Natural killer cell (primary cell): ENCODE data around the gene NOTCH3. TPM values are rescaled to one million over a fixed set of nuclear protein-coding genes. Genes with fewer than 3 reads are reported as not detected.

Experiments
- ATAC-seq, 3 donors: fragments of 150-1000 bp in 2 of 3; fragments of 200-7000 bp in 1 of 3; cut with Tn5 transposase; 1 replicate in 1 of 3; 2 replicates in 2 of 3; pipeline ENCODE4 v1.10.0; 2021; ENCODE audit warnings: mild to moderate bottlenecking in 2 of 3, moderate library complexity in 2 of 3
- DNase-seq, 2 donors: peaks; one replicate each; pipeline versions ENCODE4 v3.0.0 to v3.0.0-alpha.2; 2013 to 2021; ENCODE audit warnings: mixed read lengths in 1 of 2
- H3K27ac ChIP-seq: one replicate; pipeline ENCODE4 v1.5.1; 2013; ENCODE audit warnings: mild to moderate bottlenecking, low read length
- H3K27me3 ChIP-seq: one replicate; pipeline ENCODE4 v1.6.1; 2013; ENCODE audit warnings: low read length; ENCODE audit not compliant: control insufficient read depth, insufficient read depth
- H3K36me3 ChIP-seq: one replicate; pipeline ENCODE4 v1.6.1; 2013; ENCODE audit warnings: low read length; ENCODE audit not compliant: control insufficient read depth, insufficient read depth
- H3K4me1 ChIP-seq: one replicate; pipeline ENCODE4 v1.6.1; 2013; ENCODE audit warnings: low read length; ENCODE audit not compliant: control insufficient read depth, insufficient read depth
- H3K4me3 ChIP-seq: one replicate; pipeline ENCODE4 v1.5.1; 2013; ENCODE audit warnings: low read length
- H3K9me3 ChIP-seq: one replicate; pipeline ENCODE4 v1.6.1; 2013; ENCODE audit warnings: low read length; ENCODE audit not compliant: control insufficient read depth, insufficient read depth
- H3K27ac Mint-ChIP-seq, 2 donors: one replicate each; pipeline ENCODE4 v1.8.0; 2022; ENCODE audit warnings: mild to moderate bottlenecking in 2 of 2, mixed read lengths in 2 of 2, moderate library complexity in 1 of 2
- H3K27me3 Mint-ChIP-seq, 2 donors: one replicate each; pipeline ENCODE4 v1.8.0; 2022; ENCODE audit warnings: low read depth in 2 of 2, mixed read lengths in 2 of 2
- H3K36me3 Mint-ChIP-seq: one replicate; pipeline ENCODE4 v1.8.0; 2022; ENCODE audit warnings: mixed read lengths
- H3K4me1 Mint-ChIP-seq, 2 donors: one replicate each; pipeline ENCODE4 v1.8.0; 2022; ENCODE audit warnings: mixed read lengths in 2 of 2
- H3K4me3 Mint-ChIP-seq: one replicate; pipeline ENCODE4 v1.8.0; 2022; ENCODE audit warnings: mild to moderate bottlenecking, moderate library complexity, mixed read lengths
- H3K9me3 Mint-ChIP-seq, 2 donors: one replicate each; pipeline ENCODE4 v1.8.0; 2022; ENCODE audit warnings: mixed read lengths in 2 of 2
- CTCF ChIP-seq: fragments of 200-600 bp; IDR thresholded peaks from one replicate; pipeline ENCODE4 v1.8.0; 2022; ENCODE audit warnings: antibody characterized with exemption
- WGBS: methylation state at CpG from one replicate; pipeline ENCODE4 v1.1.7; 2013; ENCODE audit warnings: missing lambda C conversion rate; ENCODE audit not compliant: insufficient coverage; 5-methylcytosine and 5-hydroxymethylcytosine counted together
- intact Hi-C: fragments of 100-400 bp; cut with micrococcal nuclease; formaldehyde crosslinking; loops from one replicate; pipeline ENCODE4 v1.14.2; 2022
- total RNA-seq, 4 donors: library from RNA; stranded (reverse); fragments of 120-200 nt in 1 of 4; gene quantifications; one replicate each; pipeline versions ENCODE4 v1.2.3 to v1.2.4, GENCODE V29; 2013 to 2022

NOTCH3 gene
- under 1 TPM in 2 of 3 donors, not detected in 1; 0.25 to 0.26 TPM for total RNA-seq
- not detected for total RNA-seq (2013)

- intact Hi-C loops = no loop called here
- peak within 1 kb of the TSS; percentile 9 for H3K4me3 Mint-ChIP-seq
- Histone ChIP-seq H3K4me3 (no peak within 1 kb of the TSS), H3K9me3 (no peaks in the 10 kb centered on the region), H3K36me3 (no peaks in the 10 kb centered on the region), H3K27ac (no peak within 1 kb of the TSS), H3K4me1 (peaks cover 6% of the 10 kb centered on the region), H3K27me3 (peaks cover 12% of the 10 kb centered on the region)
- DNase-seq = no peak
- peaks cover 5% of the 10 kb centered on the region in 2 donors for H3K4me1 Mint-ChIP-seq
- WGBS = 5% methylated on average over 73 of the region's 74 CpGs
- no peak within 1 kb of the TSS for H3K27ac Mint-ChIP-seq
- no peaks in the 10 kb centered on the region for H3K36me3 Mint-ChIP-seq
- no peak for TF ChIP-seq CTCF
- no peaks in the 10 kb centered on the region for H3K9me3 Mint-ChIP-seq
- peaks cover 27 to 48% of the 10 kb centered on the region in 2 donors for H3K27me3 Mint-ChIP-seq
- no peak for ATAC-seq
Measured at GRCh38 chr19:15200553-15201364, at the start of gene NOTCH3. NOTCH3 (minus strand) TSS chr19:15200995; CDS start chr19:15200905, 90 bp downstream.

DNA sequence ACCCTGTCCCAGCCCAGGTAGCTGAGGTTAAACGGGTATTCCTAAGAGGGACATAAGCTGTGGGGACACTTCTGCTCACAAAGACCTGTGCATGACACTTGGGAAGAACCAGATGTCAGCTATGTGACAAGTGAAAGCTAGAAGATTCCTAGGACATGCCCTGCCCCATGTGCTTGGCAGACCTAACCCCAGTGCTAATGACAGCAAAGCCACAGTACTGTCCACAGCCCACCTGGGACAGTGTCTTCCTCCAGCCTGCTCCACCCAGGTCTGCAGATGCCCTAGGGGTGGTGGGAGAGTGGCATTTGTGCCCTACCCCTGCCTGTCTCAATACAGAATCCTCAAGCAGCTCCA, 49.8 kb upstream of the NOTCH3 start:
- Mint-ChIP-seq H3K27ac (peak overlapping the region in 1 of 2 donors; percentile 16), H3K4me1 (peaks cover 6 to 8% of the 10 kb centered on the region in 2 donors), H3K9me3 (no peaks in the 10 kb centered on the region), H3K27me3 (no peaks in the 10 kb centered on the region), H3K4me3 (no peak overlapping the region), H3K36me3 (no peaks in the 10 kb centered on the region)
- TF ChIP-seq CTCF = no peak
- no peak overlapping the region for H3K27ac ChIP-seq
- no peak overlapping the region for H3K4me3 ChIP-seq
- intact Hi-C loops = no loop called here
- H3K9me3 ChIP-seq = no peaks in the 10 kb centered on the region
- ATAC-seq = no peak
- no peak for DNase-seq
- WGBS = 95% methylated on average over 1 of the region's 1 CpG
- H3K27me3 ChIP-seq = no peaks in the 10 kb centered on the region
- H3K36me3 ChIP-seq = peaks cover 76% of the 10 kb centered on the region
- no peaks in the 10 kb centered on the region for H3K4me1 ChIP-seq

DNA sequence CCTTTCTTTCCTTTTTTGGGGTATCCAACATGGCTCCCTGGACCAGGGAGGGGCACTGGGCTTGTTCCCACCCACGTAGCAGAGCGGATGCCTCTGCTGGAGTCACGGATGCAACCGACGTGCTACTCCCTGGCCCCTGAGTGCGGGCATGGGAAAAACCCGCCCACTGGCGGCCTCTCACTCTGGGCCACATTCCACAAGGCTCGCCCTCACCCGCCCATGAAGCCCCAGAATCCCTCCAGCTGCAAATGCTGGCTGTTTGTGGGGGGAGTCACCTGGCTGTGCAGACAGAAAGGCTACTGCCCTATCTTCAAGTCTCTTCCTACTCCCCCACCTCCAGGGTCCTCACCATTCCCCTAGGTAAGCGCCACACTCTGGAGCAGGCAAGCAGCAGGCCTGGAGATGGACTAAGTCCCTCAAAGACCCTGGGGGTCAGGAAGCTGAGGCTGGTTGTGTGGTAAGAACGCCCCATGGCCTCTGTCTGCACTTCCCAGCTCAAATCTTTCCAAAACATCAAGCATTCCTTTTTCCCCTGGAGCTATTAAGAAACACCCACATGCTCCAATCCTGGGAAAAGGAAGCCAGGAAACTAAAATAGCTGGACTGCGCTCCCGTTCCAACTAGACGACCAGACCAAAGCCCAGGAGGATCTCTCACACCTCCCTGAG, 49.3 kb upstream of the NOTCH3 start:
- Histone ChIP-seq H3K9me3 (no peaks in the 10 kb centered on the region), H3K4me1 (no peaks in the 10 kb centered on the region), H3K27me3 (no peaks in the 10 kb centered on the region), H3K4me3 (no peak overlapping the region), H3K27ac (no peak overlapping the region), H3K36me3 (peaks cover 76% of the 10 kb centered on the region)
- no peaks in the 10 kb centered on the region for H3K9me3 Mint-ChIP-seq
- H3K4me3 Mint-ChIP-seq = no peak overlapping the region
- H3K36me3 Mint-ChIP-seq = no peaks in the 10 kb centered on the region
- ATAC-seq = no peak
- H3K4me1 Mint-ChIP-seq = peaks cover 6 to 10% of the 10 kb centered on the region in 2 donors
- DNase-seq = no peak
- no peak for TF ChIP-seq CTCF
- no peaks in the 10 kb centered on the region for H3K27me3 Mint-ChIP-seq
- WGBS = 91% methylated on average over 15 of the region's 15 CpGs
- H3K27ac Mint-ChIP-seq = no peak overlapping the region
- intact Hi-C loops = no loop called here
